Measurements from ENCODE around the gene TPPP3.

TPPP3 gene

GRCh38 chr16:67342616-67343015 is 50.7 kb downstream of the TPPP3 start:
- no peak for DNase-seq (ENCODE audit: low spot score)

- DNase-seq (ENCODE audit: low spot score) = no peak
Measured at GRCh38 chr16:67341250-67341649, 52.0 kb downstream of the TPPP3 start.

Measured in hepatic stellate cell (primary cell).